GM20000 (cell line): ENCODE measurements around the gene LRRC42.

ENCODE experiments used
- DNase-seq: peaks from one replicate; pipeline ENCODE4 v3.0.0; 2012; ENCODE audit warnings: low spot score
- CTCF ChIP-seq: IDR thresholded peaks from 2 replicates; pipeline ENCODE4 v1.5.1; 2012; ENCODE audit warnings: mild to moderate bottlenecking, control low read depth; ENCODE audit errors: extremely low read depth, missing control alignments

LRRC42 gene

GRCh38 chr1:54016343-54017282 is 70.5 kb downstream of the LRRC42 start:
- peak; percentile 14 for DNase-seq
- TF ChIP-seq CTCF = no peak
